Measurements from ENCODE around the gene NAA80. TPM values are rescaled to one million over a fixed set of nuclear protein-coding genes. Genes with fewer than 3 reads are reported as not detected.

NAA80 gene
- total and polyA plus RNA-seq, 2 of the 8 experiments (the other 6 are each of a cell fraction or from before 2014, with no cell fraction given): 11.3 to 16.7 TPM

GRCh38 chr3:50338965-50339364 is 39.8 kb upstream of the NAA80 start (continued):
- TF ChIP-seq KDM5A (IDR thresholded peaks at IDR 0.05; ENCODE audit: low read length) (no peak), RAD21 (IDR thresholded peaks at IDR 0.05 in 1 of 2, conservative IDR thresholded peaks at IDR 0.05 in 1 of 2; ENCODE audit: low read depth in 2 of 2, low read length in 2 of 2) (no peak), POLR2AphosphoS5 (IDR thresholded peaks at IDR 0.05; ENCODE audit: low read depth, low read length) (no peak)

Measured in H1 (cell line).